Measurements from ENCODE around the gene SYNE3. TPM values are rescaled to one million over a fixed set of nuclear protein-coding genes. Genes with fewer than 3 reads are reported as not detected.

Gene SYNE3
- total and polyA plus RNA-seq, 2 donors (not counting 1 experiment from before 2014, with no cell fraction given) = 17.8 to 76.1 TPM

DNA sequence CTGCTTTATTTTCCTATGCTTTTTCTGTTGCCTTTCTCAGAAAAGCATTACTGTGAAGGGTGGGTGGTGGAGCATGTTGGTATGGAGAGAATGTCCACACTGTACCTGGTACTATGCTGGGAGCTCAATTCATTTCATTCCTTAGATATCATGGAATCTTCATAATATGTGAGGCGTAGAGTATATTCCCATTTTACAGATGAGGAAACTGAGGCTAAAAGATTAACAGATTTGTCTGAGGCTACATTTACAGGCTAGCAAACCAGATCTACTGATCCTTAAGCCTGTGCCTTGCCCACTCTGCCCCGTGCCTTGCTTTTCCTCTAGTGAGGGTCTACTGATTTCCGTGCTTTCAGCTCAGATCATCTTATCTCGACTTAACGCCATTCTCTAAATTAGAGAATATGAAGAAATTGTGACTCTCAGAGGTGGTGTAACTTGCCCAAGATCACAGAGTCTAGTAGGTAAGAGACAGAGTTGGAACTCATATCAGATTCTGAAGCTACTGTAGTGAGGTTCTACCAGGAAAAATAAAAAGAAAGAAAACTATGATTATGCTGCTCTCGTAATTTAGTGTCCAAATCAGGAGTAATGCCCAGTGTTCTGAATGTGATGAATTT lies 23.9 kb upstream of the SYNE3 start:
- no peaks in the 10 kb centered on the region for H3K27me3 Mint-ChIP-seq
- peaks cover 32% of the 10 kb centered on the region for H3K4me1 Mint-ChIP-seq
- H3K4me1 ChIP-seq (ENCODE audit: control insufficient read depth in 2 of 2, insufficient read depth in 2 of 2, low read length in 2 of 2) = peaks cover 14 to 16% of the 10 kb centered on the region in 2 donors
- no peak overlapping the region for H3K27ac Mint-ChIP-seq
- peaks cover 5% of the 10 kb centered on the region in 2 experiments for H3K36me3 ChIP-seq (replicated peaks in 1 of 2; ENCODE audit: control extremely low read depth in 1 of 2, control insufficient read depth in 1 of 2, extremely low read depth in 1 of 2, insufficient read depth in 2 of 2, low read length in 1 of 2)
- H3K27ac ChIP-seq (ENCODE audit: low read length in 2 of 2) = no peak overlapping the region
- H3K9me3 Mint-ChIP-seq (ENCODE audit: insufficient read depth) = no peaks in the 10 kb centered on the region
- no peak overlapping the region for H3K9ac ChIP-seq (ENCODE audit: low read length)
- peaks cover 22% of the 10 kb centered on the region for H4K20me1 ChIP-seq (ENCODE audit: control insufficient read depth, insufficient read depth, low read length, poor library complexity, severe bottlenecking)
- 100% methylated on average over 2 of the region's 6 CpGs for WGBS (ENCODE audit: insufficient coverage)
- intact Hi-C loops (cut with micrococcal nuclease) = no loop called here
- no peak overlapping the region for H3K4me3 ChIP-seq (ENCODE audit: control extremely low read depth in 1 of 5, extremely low read depth in 1 of 5, insufficient read depth in 1 of 5, low read depth in 2 of 5, low read length in 4 of 5)
- TF ChIP-seq, protein P1, sequence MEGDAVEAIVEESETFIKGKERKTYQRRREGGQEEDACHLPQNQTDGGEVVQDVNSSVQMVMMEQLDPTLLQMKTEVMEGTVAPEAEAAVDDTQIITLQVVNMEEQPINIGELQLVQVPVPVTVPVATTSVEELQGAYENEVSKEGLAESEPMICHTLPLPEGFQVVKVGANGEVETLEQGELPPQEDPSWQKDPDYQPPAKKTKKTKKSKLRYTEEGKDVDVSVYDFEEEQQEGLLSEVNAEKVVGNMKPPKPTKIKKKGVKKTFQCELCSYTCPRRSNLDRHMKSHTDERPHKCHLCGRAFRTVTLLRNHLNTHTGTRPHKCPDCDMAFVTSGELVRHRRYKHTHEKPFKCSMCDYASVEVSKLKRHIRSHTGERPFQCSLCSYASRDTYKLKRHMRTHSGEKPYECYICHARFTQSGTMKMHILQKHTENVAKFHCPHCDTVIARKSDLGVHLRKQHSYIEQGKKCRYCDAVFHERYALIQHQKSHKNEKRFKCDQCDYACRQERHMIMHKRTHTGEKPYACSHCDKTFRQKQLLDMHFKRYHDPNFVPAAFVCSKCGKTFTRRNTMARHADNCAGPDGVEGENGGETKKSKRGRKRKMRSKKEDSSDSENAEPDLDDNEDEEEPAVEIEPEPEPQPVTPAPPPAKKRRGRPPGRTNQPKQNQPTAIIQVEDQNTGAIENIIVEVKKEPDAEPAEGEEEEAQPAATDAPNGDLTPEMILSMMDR (IDR thresholded peaks at IDR 0.05) = no peak
- TF ChIP-seq EZH2 (IDR thresholded peaks at IDR 0.05; ENCODE audit: borderline replicate concordance, insufficient read depth, low read depth, low read length, poor library complexity, severe bottlenecking) = no peak
- H3K4me3 Mint-ChIP-seq = no peak overlapping the region
- H3K4me2 ChIP-seq (replicated peaks; ENCODE audit: low read depth, low read length, poor library complexity, severe bottlenecking) = no peak overlapping the region
- H3K79me2 ChIP-seq (ENCODE audit: control insufficient read depth, insufficient read depth, low read length) = peaks cover 71% of the 10 kb centered on the region
- ChIA-PET POLR2A (no interaction called here), CTCF (interaction anchor here (1.7 to 2.3 kb wide), 2 partner anchors 13 to 98 kb away, joined by 6 to 11 read pairs; no protein-coding TSS in a partner anchor)
- no peak for DNase-seq
- no peak for ATAC-seq (ENCODE audit: low read depth)
- H3K27me3 ChIP-seq (replicated peaks in 1 of 4; ENCODE audit: control extremely low read depth in 1 of 4, control insufficient read depth in 3 of 4, insufficient read depth in 4 of 4, low read length in 3 of 4) = no peaks in the 10 kb centered on the region
- no peaks in the 10 kb centered on the region for H3K9me3 ChIP-seq (ENCODE audit: control extremely low read depth in 1 of 3, control insufficient read depth in 2 of 3, insufficient read depth in 1 of 3, low read length in 2 of 3)
- H2AFZ ChIP-seq (ENCODE audit: insufficient read depth, low read depth, low read length, poor library complexity, severe bottlenecking) = no peak overlapping the region

DNA sequence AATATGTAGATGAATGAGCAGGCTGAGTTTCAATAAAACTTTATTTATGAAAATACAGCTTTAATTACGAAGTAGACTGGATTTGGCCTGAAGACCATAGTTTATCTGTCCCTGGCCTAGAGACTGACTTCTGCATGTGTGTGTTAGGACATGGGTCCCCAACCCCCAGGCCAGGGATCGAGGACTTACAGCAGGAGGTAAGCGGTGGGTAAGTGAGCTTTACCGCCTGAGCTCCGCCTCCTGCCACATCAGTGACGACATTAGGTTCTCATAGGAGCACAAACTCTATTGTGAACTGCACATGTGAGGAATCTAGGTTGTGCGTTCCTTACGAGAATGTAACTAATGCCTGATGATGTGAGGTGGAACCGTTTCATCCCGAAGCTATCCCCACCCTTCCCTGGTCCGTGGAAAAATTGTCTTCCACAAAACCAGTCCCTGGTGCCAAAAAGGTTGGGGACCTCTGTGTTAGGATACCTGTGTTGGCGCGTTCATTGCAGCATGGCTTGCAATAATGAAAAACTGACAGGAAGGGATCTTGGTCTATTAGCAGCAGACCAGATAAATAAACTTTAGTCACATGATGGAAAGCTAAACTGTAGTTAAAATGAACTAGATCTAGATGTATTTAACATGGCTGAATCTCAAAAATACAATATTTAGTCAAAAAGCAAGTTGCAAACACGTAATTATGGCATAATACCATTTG lies 22.5 kb upstream of the SYNE3 start:
- POLR2A ChIA-PET = interaction anchor here (0.8 kb wide), 1 partner anchor 175 kb away, joined by 3 read pairs; no protein-coding TSS in a partner anchor
- WGBS (ENCODE audit: insufficient coverage) = 93% methylated on average over 5 of the region's 14 CpGs
- intact Hi-C loops (cut with micrococcal nuclease) = loop anchor here (10.0 kb wide), 2 partner anchors 274 to 1256 kb away; partner anchors contain the start of gene VRK1

More for the DNA sequence above, 22.5 kb upstream of the SYNE3 start:
- H3K4me1 ChIP-seq (ENCODE audit: control insufficient read depth in 2 of 2, insufficient read depth in 2 of 2, low read length in 2 of 2) = peaks cover 15 to 16% of the 10 kb centered on the region in 2 donors
- H3K9me3 ChIP-seq (ENCODE audit: control extremely low read depth in 1 of 3, control insufficient read depth in 2 of 3, insufficient read depth in 1 of 3, low read length in 2 of 3) = no peaks in the 10 kb centered on the region
- Mint-ChIP-seq H3K4me1 (peaks cover 35% of the 10 kb centered on the region), H3K27me3 (no peaks in the 10 kb centered on the region), H3K9me3 (ENCODE audit: insufficient read depth) (no peaks in the 10 kb centered on the region), H3K4me3 (no peak overlapping the region), H3K27ac (no peak overlapping the region)
- no peak overlapping the region for H3K9ac ChIP-seq (ENCODE audit: low read length)
- DNase-seq (no peak), ATAC-seq (ENCODE audit: low read depth) (no peak)
- H3K27me3 ChIP-seq (replicated peaks in 1 of 4; ENCODE audit: control extremely low read depth in 1 of 4, control insufficient read depth in 3 of 4, insufficient read depth in 4 of 4, low read length in 3 of 4) = no peaks in the 10 kb centered on the region
- H3K27ac ChIP-seq (ENCODE audit: low read length in 2 of 2) = no peak overlapping the region
- H3K36me3 ChIP-seq (replicated peaks in 1 of 2; ENCODE audit: control extremely low read depth in 1 of 2, control insufficient read depth in 1 of 2, extremely low read depth in 1 of 2, insufficient read depth in 2 of 2, low read length in 1 of 2) = peaks cover 0 to 2% of the 10 kb centered on the region in 2 experiments
- H3K4me2 ChIP-seq (replicated peaks; ENCODE audit: low read depth, low read length, poor library complexity, severe bottlenecking) = no peak overlapping the region
- TF ChIP-seq EZH2 (IDR thresholded peaks at IDR 0.05; ENCODE audit: borderline replicate concordance, insufficient read depth, low read depth, low read length, poor library complexity, severe bottlenecking) = no peak
- TF ChIP-seq, protein P1 (IDR thresholded peaks at IDR 0.05) = no peak
- CTCF ChIA-PET = interaction anchor here (1.3 to 1.7 kb wide), 3 partner anchors 12 to 112 kb away, joined by 3 to 7 read pairs (median 5); no protein-coding TSS in a partner anchor
- peaks cover 77% of the 10 kb centered on the region for H3K79me2 ChIP-seq (ENCODE audit: control insufficient read depth, insufficient read depth, low read length)
- no peak overlapping the region for H3K4me3 ChIP-seq (ENCODE audit: control extremely low read depth in 1 of 5, extremely low read depth in 1 of 5, insufficient read depth in 1 of 5, low read depth in 2 of 5, low read length in 4 of 5)
- H2AFZ ChIP-seq (ENCODE audit: insufficient read depth, low read depth, low read length, poor library complexity, severe bottlenecking) = no peak overlapping the region
- peaks cover 25% of the 10 kb centered on the region for H4K20me1 ChIP-seq (ENCODE audit: control insufficient read depth, insufficient read depth, low read length, poor library complexity, severe bottlenecking)

All from B cell (primary cell).